ENCODE measurements around the gene GHRH.

DNA sequence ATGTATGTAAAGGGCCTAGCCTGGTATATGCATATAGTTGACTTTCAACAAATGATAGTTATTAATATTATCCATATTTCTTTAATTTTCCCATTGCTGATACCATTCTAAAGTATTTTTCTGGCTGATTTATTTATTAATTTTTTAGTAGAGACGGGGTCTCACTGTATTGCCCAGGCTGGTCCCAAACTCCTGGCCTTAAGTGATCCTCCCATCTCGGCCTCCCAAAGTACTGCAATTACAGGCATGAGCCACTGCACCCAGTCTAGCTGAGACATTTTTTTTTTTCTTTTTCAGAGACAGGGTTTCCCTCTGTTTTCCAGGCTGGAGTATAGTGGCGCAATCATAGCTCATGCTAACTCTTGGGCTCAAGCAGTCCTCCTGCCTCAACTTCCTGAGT, 52.4 kb downstream of the GHRH start:
- TF ChIP-seq CTCF (IDR thresholded peaks at IDR 0.05; ENCODE audit: low read depth, low read length) (no peak), EZH2phosphoT487 (IDR thresholded peaks at IDR 0.05; ENCODE audit: low read depth) (no peak)
